Stimulated activated naive CD4-positive, alpha-beta T cell treated with Interleukin-2 at 50 U/mL for 16 hours (primary cell): ENCODE data around the gene NEURL1B.
"Not testable (repeated sequence)": the region's sequence is repeated elsewhere in the genome, so short reads cannot be mapped to it uniquely, and the experiment has no call there.

Source experiments
- DNase-seq: peaks from one replicate; lab custom pipeline; 2025; lab: John Stamatoyannopoulos, UW

NEURL1B gene

GRCh38 chr5:172678362-172678874 is 37.4 kb downstream of the NEURL1B start:
- not testable (repeated sequence) for DNase-seq

- no peak for DNase-seq
These were observed 37.8 kb downstream of the NEURL1B start for GRCh38 chr5:172678902-172679301.

DNA sequence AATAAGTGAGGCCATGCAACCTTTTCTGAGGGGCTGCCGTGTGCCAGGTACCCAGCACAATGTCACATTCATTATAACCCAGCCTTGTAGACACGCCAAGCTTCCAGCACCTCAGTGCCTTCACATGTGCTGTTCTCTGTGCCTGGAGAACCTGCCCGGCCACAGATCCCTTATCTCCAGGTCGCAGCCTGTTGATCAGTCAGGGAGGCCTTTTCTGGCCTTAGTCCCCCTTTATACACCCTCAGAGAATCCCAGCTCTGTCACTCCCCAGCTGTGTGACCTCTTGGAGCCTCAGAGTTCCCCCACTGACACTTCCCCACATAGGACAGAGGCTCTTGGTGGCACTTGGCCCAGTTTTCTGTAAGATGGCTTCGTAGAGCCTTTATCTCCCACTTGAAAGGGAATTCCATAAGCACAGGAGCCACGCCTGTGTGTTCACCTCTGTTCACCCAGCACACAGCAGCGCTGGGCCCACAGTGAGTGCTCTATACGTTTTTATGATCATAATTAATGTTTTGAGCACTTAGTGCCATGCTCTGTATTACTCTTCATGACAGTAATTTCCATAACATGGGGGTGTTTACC is 38.7 kb downstream of the NEURL1B start:
- no peak for DNase-seq

- DNase-seq, result no peak
These were observed 39.9 kb downstream of the NEURL1B start for GRCh38 chr5:172680921-172681320.

- DNase-seq, result no peak
These were observed 40.4 kb downstream of the NEURL1B start for GRCh38 chr5:172681421-172681820.

- no peak for DNase-seq
These were observed 42.2 kb downstream of the NEURL1B start for GRCh38 chr5:172683264-172683644.

DNA sequence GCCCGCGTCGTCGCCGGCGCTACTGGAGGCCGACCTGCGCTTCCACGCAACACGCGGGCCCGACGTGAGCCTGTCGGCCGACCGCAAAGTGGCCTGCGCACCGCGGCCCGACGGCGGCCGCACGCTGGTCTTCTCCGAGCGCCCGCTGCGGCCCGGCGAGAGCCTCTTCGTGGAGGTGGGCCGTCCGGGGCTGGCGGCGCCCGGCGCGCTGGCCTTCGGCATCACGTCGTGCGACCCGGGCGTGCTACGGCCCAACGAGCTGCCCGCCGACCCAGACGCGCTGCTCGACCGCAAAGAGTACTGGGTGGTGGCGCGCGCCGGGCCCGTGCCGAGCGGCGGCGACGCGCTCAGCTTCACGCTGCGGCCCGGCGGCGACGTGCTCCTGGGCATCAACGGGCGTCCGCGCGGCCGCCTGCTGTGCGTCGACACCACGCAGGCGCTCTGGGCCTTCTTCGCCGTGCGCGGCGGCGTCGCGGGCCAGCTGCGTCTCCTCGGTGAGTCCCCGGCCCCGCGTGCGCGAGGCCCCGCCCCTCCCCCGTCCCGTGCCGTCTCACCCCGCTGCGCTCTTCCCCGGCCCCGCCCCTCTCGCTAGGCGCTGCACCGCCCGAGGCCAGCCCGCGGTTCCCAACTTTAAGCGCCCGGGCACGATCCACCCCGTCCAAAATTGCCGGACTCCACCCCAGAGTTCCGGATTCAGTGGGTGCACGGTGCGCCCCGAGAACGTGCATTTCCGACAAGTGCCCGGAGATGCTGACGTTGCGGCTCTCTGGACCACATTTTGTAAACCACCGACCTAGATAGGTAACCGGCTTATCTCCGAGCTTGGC is 42.8 kb downstream of the NEURL1B start:
- peak; percentile 65 for DNase-seq

DNA sequence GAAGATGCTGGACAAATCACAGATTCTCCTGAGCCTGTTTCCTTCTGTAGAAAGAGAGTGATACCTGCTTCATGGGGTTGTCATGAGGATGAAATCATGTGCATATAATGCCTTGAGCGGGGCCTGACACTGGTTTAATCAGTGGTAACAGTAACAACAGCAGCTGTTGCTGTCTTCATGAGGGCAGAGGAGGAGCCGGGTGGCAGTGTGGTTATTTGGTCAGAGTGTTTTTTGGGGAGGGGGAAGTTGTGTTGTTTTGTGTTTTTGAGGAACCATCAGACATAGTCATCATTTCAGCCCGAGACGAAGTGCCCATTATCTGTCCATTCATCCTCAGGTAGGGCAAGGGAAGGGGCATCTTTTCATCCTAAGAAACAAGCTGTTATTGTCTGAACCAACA is 44.0 kb downstream of the NEURL1B start:
- no peak for DNase-seq

GRCh38 chr5:172686111-172686510 is 45.0 kb downstream of the NEURL1B start:
- DNase-seq, result no peak

- DNase-seq, result no peak
These were observed 45.7 kb downstream of the NEURL1B start for GRCh38 chr5:172686539-172687390.

DNA sequence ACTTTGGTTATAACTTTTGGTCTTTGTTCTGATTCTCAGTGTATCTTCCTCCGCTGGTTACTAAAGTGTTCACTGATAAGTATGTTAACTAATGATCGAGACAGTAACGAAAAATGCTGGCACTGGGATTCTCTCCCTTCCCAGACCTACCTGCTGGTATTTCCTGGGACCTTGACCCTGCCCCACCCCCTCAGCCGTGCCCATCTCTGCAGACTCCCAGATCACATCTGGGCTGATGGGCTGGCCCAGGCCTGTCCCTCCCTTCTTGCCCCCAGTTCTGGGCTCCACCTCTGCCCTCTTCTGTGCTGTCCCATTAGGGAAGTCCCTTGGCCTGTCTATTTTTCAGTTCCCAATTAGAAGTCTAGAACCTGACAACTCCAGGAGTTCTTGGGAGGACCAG is 46.9 kb downstream of the NEURL1B start:
- no peak for DNase-seq

- DNase-seq, result peak; percentile 13
These were observed 47.5 kb downstream of the NEURL1B start for GRCh38 chr5:172688349-172689217.

GRCh38 chr5:172689218-172689572 is 48.1 kb downstream of the NEURL1B start:
- DNase-seq, result no peak

DNA sequence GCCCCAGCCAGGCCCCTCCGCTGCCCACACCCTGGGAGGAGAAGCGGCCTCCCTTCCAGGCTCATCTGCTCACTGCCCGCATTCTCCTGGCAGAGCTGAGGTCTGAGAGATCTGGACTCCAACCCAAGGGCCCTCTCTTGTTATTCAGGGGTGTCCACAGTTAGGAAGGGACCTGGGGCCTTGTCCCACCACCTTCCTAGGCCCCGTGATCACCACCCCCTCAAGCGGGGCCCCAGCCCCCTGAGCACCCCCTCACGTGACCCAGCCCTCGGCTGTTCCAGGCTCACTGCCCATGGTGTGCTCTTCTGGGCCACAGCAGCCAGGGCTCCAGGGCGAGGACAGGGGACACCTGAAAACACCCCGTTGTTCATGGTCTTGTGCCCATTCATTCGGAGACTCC is 48.7 kb downstream of the NEURL1B start:
- DNase-seq, result no peak

- DNase-seq, result no peak
These were observed 49.4 kb downstream of the NEURL1B start for GRCh38 chr5:172690258-172691075.

GRCh38 chr5:172691886-172692285 is 50.8 kb downstream of the NEURL1B start:
- DNase-seq, result no peak

- DNase-seq, result no peak
These were observed 51.4 kb downstream of the NEURL1B start for GRCh38 chr5:172692451-172692850.

- DNase-seq, result no peak
These were observed 51.9 kb downstream of the NEURL1B start for GRCh38 chr5:172692981-172693380.

- no peak for DNase-seq
These were observed 53.0 kb downstream of the NEURL1B start for GRCh38 chr5:172694061-172694460.

GRCh38 chr5:172694541-172694940 is 53.5 kb downstream of the NEURL1B start:
- DNase-seq, result no peak
